ENCODE data around the gene DTNB. TPM values are rescaled to one million over a fixed set of nuclear protein-coding genes. Genes with fewer than 3 reads are reported as not detected.

Gene DTNB
- total and polyA plus RNA-seq, 10 of the 15 experiments (the other 5 are each of a cell fraction or from before 2014, with no cell fraction given): 4.5 to 30.6 (median 11.9) TPM

DNA sequence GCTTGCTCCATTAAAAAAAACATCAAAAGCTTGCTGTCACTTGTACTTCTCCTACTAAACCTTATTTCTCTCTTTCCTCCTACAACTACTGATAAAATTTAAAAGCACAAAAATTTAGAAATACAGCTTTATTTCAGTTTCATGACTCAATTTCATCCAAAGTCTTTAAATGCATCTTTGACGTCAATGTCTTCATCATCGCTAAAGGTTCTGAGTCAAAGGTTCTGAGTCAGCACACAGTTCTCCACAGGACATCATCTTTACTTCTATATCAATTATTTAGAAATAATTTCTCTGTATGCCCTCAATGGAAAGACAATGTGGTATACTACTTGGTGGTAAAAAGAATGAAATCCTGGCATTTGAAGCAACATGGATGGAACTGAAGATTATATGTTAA is 167.8 kb downstream of the DTNB start (continued):
- TF ChIP-seq, protein P1, sequence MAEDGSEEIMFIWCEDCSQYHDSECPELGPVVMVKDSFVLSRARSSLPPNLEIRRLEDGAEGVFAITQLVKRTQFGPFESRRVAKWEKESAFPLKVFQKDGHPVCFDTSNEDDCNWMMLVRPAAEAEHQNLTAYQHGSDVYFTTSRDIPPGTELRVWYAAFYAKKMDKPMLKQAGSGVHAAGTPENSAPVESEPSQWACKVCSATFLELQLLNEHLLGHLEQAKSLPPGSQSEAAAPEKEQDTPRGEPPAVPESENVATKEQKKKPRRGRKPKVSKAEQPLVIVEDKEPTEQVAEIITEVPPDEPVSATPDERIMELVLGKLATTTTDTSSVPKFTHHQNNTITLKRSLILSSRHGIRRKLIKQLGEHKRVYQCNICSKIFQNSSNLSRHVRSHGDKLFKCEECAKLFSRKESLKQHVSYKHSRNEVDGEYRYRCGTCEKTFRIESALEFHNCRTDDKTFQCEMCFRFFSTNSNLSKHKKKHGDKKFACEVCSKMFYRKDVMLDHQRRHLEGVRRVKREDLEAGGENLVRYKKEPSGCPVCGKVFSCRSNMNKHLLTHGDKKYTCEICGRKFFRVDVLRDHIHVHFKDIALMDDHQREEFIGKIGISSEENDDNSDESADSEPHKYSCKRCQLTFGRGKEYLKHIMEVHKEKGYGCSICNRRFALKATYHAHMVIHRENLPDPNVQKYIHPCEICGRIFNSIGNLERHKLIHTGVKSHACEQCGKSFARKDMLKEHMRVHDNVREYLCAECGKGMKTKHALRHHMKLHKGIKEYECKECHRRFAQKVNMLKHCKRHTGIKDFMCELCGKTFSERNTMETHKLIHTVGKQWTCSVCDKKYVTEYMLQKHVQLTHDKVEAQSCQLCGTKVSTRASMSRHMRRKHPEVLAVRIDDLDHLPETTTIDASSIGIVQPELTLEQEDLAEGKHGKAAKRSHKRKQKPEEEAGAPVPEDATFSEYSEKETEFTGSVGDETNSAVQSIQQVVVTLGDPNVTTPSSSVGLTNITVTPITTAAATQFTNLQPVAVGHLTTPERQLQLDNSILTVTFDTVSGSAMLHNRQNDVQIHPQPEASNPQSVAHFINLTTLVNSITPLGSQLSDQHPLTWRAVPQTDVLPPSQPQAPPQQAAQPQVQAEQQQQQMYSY (CRISPR knock-in tag; IDR thresholded peaks at IDR 0.05): no peak
- TF ChIP-seq RUNX3 (IDR thresholded peaks at IDR 0.05; ENCODE audit: low read length): no peak
- TF ChIP-seq REST (IDR thresholded peaks at IDR 0.05; ENCODE audit: low read depth, low read length): no peak
- TF ChIP-seq POU2F2 (IDR thresholded peaks at IDR 0.05; ENCODE audit: borderline replicate concordance, low read depth, low read length): no peak
- TF ChIP-seq SIX5 (IDR thresholded peaks at IDR 0.05; ENCODE audit: low read depth, low read length, severe bottlenecking): no peak
- no peak for TF ChIP-seq BACH1 (IDR thresholded peaks at IDR 0.05; ENCODE audit: borderline replicate concordance)
- TF ChIP-seq, protein P2, sequence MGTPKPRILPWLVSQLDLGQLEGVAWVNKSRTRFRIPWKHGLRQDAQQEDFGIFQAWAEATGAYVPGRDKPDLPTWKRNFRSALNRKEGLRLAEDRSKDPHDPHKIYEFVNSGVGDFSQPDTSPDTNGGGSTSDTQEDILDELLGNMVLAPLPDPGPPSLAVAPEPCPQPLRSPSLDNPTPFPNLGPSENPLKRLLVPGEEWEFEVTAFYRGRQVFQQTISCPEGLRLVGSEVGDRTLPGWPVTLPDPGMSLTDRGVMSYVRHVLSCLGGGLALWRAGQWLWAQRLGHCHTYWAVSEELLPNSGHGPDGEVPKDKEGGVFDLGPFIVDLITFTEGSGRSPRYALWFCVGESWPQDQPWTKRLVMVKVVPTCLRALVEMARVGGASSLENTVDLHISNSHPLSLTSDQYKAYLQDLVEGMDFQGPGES (IDR thresholded peaks at IDR 0.05): no peak
- TF ChIP-seq NR2F1 (conservative IDR thresholded peaks at IDR 0.05): no peak

Measured in GM12878 (cell line).